Stimulated activated CD4-positive, alpha-beta T cell treated with anti-CD3 and anti-CD28 coated beads, TNF-alpha, amount 100 ng/mL, for 48 hours (primary cell): Measurements from ENCODE around the gene DUSP15.
"Not testable (repeated sequence)": the region's sequence is repeated elsewhere in the genome, so short reads cannot be mapped to it uniquely, and the experiment has no call there.

Source experiments
- DNase-seq, 3 donors: peaks; one replicate each; pipeline ENCODE4 v3.0.0-alpha.2; 2020; ENCODE audit warnings: low read depth in 3 of 3

The DUSP15 gene, protein sequence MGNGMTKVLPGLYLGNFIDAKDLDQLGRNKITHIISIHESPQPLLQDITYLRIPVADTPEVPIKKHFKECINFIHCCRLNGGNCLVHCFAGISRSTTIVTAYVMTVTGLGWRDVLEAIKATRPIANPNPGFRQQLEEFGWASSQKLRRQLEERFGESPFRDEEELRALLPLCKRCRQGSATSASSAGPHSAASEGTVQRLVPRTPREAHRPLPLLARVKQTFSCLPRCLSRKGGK

GRCh38 chr20:31869942-31870725, at the start of gene DUSP15, which contains the start of gene TTLL9:
TSS of gene DUSP15 (minus strand) at chr20:31870527. CDS start at chr20:31870337, 190 bp downstream.
TSS of gene TTLL9 (plus strand) at chr20:31870634. CDS start at chr20:31871127, 493 bp downstream.
- no peak for DNase-seq

DNA sequence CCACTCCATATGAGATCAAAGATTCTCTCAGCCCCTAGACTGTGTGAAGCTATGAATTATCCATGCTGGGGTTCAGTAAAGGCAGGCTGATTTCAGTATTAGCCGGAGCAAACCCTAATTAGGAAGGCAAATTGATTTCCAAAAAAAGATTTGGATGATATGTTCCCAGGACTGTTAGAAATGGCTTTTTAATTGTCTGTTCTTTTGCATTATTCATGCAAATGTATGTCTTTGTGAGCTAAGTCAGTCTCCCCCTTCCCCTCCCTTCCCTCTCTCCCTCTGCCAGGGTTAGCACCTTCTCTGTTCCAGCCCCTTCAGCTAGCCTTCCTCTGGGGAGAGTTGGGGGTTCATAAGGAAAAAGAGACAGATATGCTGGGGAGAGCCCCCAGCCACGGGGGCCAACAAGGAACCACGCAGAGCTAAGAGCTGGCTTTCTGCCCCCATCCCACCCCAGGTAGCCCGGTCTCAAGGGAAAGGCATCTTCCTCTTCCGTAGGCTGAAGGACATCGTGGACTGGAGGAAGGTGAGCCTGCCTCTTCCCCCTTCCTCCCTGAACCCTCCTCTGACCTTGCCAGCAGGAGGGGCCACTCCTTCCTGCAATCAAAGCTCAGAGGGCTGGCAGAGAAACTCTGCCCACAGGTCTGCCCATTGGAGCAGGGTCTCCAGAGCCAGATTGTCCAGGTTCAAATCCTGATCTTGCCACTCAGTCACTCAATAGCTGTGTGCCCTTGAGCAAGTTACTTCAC, 49.3 kb upstream of the DUSP15 start:
- DNase-seq, result no peak

DNA sequence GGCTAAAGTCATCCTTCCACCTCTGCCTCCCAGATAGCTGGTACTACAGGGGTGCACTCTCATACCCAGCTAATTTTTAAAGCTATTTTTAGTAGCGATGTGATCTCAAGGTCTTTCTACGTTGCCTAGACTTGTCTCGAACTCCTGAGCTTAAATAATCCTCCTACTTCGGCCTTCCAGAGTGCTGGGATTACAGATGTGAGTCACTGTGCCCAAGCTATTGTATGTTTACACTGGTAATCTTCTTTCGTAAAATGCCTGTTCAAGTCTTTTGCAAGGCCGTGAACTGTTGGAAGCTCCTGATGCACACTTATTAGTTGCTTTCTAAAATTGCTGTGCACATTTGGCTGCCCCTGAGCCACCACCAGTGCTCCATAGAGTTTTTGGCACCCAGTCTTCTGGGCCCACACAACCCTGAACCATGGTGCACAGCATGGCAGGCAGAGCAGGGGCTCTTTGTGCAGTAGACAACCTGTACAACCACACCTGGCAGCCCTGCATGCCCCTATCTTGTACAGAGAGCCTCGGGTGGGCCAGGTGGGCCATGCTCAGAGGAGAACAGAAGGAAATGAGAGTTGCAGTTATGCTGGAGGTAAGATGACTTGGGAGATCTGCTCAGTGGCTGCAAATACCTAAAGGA, 48.3 kb upstream of the DUSP15 start:
- DNase-seq, result no peak

- not testable (repeated sequence) for DNase-seq
Observed at GRCh38 chr20:31917962-31918412, 47.7 kb upstream of the DUSP15 start.

DNA sequence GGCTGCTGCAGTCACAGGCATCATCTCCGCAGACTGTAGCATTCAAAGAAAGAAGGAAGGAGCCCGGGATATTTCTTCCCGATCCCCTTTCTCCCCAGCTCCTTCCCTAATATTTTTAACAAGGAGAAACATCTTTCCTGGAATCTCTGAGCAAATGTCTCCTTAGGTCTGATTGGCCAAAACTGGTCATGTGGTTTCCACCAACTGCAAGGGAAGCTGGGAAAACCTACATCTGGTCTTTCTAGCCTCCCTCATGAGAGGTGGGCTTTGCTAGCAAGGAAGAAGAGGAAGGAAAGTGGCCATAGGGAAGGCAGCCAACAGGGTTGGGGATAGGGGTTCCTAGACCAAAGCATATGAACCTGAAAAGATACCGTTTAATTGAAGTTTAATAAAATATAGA, 46.4 kb upstream of the DUSP15 start:
- DNase-seq, result no peak

DNA sequence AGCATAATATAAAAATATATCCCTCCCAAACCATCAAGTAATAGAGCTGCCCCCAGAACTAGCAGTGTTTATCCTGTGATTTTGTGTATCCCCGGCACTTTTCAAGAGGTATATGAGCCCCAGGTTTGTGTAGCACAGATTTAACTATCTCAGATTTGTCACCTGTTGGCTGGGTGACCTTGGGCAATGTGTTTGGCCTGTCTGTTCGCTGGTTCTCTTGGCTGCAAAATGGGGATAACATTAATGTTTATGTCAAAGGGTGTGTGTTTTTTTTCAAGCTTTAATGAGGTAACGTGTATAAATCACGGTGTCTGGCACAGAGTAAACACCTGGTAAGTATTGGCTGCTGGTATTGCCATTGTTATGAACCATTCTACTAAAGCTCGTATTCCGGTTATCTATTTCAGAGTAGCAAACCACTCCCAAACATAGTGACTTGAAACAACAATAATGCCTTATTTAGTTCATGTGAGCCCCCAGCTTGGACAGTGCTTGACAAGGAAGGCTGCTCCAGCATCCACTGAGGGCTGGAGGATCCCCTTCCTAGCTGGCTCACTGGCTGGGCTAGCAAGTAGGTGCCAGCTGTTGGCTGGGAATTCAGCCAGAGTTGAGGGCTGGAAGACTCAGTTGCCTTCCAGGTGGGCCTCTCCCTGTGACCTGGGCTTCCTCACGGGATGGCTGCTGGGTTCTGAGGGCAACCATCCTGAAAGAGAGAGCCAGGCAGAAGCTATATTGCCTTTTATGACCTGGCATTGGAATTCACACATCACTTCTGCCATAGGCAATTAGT, 45.4 kb upstream of the DUSP15 start:
- DNase-seq, result no peak

GRCh38 chr20:31914170-31914569, 43.8 kb upstream of the DUSP15 start:
- no peak for DNase-seq

DNA sequence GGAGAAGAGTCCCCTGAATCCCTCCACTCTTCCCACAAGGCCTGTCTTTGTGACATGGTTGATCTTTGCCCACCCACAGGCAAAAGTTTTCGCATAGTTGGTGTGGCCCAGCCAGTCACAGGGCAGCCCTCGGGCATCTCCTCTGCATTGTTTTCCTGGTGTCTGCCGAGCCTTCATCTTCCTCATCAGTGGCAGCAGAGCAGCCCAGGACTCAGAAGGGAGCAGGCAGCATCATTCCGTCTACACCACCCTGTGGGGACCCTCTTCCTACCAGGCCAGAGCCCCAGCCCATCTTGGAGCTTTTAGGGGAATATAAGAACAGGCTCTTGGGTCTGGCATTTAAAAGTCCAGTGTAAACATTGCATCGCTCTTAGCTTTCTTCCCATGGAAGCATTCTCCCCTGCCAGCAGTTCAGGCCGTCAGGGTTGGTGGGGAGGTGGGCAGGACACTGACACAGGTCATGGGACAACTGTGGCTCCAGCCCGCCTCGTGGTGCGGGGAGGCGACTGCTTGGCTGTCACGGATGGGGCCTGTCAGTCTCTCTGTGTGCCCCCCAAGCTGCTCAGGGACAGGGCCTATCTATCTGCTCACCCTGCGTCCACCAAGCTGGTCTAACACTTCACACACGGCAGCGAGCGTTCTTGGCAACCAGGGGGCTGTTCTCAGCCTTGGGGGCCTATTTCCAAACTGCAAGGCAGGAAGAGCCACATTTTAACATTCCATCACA, 43.3 kb upstream of the DUSP15 start:
- no peak for DNase-seq

DNA sequence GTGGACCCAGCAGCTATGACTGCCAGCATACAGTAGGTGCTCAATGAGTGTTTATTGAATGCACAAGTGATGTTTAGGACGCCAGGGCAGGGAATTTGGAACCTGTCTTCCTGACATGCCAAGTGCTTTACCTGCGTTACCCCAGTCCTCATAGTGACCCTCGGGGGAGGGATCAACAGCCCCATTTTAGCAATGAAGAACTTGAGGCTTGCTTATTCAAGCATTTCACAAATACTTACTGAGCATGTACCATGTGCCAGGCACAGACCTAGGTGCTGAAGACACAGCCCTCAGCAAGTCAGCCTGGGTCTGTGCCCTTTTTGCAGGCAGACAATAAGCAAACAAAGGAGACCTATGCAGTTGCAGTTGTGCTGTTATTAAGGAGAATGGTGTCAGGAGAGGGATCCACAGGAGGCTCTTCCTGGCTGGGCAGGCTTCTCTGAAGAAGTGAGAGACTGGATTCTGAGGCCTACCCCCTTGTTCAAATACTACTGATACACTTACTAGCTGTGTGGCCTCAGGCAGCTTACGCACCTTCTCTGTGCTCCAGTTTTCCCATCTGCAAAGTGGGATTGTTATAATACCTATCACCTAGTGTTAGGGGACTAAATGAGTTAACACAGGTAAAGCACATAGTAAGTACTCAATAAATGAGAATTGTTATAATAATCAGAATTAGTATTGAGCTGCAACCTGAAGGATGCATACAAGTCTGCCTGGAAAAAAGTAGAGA, 39.9 kb upstream of the DUSP15 start:
- no peak for DNase-seq

DNA sequence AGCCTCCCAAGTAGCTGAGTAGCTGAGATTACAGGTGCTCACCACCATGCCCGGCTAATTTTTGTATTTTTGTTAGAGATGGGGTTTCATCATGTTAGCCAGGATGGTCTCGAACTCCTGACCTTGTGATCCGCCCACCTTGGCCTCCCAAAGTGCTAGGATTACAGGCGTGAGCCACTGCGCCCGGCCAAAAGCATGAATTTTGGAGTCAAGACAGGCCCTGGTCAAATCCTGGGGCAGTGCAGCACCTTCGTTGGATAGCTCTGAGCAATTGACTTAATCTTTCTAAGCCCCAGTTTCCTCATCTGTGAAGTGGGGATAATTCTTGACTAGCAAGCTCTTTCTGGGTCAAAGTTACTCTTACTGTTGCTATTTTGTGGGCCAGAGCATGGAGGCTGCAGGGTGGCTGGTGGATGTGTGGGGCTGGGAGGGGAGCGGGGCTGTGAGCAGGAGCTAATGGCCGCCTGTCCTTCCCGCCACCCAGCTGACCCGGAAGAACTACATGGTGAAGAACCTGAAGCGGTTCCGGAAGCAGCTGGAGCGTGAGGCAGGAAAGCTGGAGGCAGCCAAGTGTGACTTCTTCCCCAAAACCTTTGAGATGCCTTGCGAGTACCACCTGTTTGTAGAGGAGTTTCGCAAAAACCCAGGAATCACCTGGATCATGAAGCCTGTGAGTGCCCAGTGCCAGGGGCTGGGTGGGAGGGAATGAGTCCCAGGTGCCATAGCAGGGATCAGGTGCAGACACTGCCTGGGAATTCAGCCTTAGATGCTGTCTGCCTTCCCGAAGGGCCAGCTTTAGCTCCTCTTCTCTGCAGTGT, 39.1 kb upstream of the DUSP15 start:
- no peak for DNase-seq

GRCh38 chr20:31908424-31908823, 38.1 kb upstream of the DUSP15 start:
- no peak for DNase-seq

DNA sequence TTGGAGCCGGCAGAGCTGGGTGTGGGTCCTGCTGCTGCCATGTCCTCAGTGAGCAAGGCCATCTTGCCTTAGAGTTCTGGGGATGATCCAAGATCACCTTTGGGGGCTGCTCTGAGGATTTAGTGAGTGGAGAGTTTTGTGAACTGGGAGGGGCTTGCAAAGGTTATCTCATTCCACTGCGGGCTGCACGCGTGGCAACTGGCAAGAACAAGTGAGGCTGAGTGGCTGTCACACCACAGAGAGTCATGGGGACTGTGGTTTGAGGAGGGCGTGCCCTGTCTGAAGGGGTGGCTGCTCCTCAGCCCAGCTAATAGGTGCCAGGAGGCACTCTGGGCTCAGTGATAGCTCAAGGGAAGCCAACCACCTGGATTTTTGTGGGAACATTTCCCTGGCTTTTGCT, 37.7 kb upstream of the DUSP15 start:
- DNase-seq, result no peak

DNA sequence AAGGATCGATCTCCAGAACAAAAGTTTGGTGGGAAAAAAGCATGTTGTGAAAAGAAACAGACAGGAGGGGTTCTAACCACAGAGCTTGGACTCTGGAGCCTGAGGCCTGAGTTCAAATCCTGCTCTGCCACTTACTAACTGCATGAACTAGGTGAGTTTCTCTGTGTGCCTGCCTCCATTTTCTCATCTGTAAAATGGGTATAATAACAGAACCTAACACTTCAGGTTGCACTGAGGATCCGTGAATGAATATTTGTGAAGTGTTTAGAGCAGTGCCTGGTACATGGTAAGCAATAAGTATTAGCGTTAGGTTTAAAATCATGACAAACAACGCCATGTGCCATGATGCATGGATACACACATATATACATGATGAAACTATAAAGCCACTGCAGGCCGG, 36.7 kb upstream of the DUSP15 start:
- DNase-seq, result no peak

GRCh38 chr20:31906001-31906400, 35.7 kb upstream of the DUSP15 start:
- DNase-seq, result no peak

DNA sequence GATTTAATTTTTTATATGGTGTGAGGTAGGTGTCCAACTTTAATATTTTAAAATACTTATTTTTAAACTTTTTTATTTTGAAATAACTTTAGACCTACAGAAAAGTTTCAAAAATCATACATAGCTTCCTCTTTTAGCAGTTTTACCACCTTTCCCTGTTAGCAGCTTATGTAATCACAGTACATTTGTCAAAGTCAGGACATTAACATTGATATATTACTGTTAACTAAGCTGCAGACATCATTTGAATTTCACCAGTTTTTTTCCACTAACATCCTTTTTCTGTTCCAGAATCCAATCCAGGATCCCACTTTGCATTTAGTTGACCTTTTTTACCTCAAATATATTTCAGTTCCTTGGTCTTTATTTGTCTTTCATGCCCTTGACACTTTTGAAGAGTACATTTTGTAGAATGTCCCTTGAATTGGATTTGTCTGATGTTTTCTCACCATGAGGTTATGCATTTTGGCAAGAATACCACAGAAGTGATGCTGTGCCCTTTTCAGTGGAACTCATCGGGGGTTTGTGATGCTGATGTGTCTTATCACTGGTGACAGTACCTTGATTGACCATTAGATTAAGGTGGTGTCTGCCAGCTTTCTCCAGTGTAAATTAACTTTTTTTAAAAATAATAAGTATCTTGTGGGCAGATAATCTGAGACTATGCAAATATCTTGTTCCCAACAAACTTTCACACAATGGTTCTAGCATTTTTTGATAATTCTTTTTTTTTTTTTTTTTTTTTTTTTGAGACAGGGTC, 33.5 kb upstream of the DUSP15 start:
- no peak for DNase-seq

GRCh38 chr20:31901615-31902014, 31.3 kb upstream of the DUSP15 start:
- DNase-seq, result no peak

DNA sequence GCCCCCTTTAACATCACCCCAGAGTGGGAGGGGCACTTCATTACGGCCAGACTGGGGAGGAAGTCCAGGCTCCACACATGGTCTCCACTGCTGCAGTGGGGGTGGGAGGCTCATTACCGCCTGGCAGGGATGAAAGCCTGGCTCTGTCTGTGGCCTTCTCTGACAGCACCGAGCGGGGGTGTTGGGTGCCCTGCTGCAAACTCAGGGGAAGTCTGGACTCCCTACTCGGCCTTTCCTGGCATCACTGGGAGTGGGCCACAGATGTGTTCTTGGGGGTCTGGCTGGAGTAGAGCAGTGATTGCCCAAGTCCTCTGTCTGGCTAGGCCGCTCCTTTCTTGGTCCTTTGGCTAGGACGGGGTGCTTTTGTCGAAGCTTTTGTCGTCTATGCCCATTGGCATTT, 27.2 kb upstream of the DUSP15 start:
- no peak for DNase-seq

DNA sequence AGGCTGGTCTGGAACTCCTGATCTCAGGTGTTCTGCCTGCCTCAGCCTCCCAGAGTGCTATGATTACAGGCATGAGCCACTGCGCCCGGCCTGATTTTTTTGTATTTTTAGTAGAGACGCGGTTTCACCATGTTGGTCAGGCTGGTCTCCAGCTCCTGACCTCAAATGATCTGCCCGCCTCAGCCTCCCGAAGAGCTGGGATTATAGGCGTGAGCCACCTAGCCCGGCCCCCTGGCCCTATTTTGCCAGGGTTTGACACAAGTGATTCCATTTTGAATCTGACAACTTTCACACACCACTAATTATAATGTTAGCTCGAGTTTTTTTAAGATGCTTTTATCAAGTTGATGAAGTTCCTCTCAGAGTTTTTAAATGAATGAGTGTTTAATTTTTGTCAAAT, 25.7 kb upstream of the DUSP15 start:
- no peak for DNase-seq
